SW 1271 (cell line): ENCODE data around the gene BABAM2.
"Not testable (repeated sequence)": the region's sequence is repeated elsewhere in the genome, so short reads cannot be mapped to it uniquely, and the experiment has no call there.

Experiments
- DNase-seq, 2 experiments: peaks; one replicate each; lab custom pipeline; 2025; lab: John Stamatoyannopoulos, UW

The BABAM2 gene

GRCh38 chr2:27890146-27890923, at the start of gene BABAM2, which contains the start of gene RBKS:
TSS of gene BABAM2 (plus strand) at chr2:27890729. CDS start at chr2:27894557, 3,828 bp downstream.
TSS of gene RBKS (minus strand) at chr2:27890387. CDS start at chr2:27890345, 42 bp downstream.
- peak; percentile 65 to 95 for DNase-seq

- no peak for DNase-seq
Measured at GRCh38 chr2:27842894-27843293, 47.6 kb upstream of the BABAM2 start.

- DNase-seq = no peak
Measured at GRCh38 chr2:27843992-27844391, 46.5 kb upstream of the BABAM2 start.

GRCh38 chr2:27844821-27845255, 45.7 kb upstream of the BABAM2 start:
- no peak for DNase-seq

DNA sequence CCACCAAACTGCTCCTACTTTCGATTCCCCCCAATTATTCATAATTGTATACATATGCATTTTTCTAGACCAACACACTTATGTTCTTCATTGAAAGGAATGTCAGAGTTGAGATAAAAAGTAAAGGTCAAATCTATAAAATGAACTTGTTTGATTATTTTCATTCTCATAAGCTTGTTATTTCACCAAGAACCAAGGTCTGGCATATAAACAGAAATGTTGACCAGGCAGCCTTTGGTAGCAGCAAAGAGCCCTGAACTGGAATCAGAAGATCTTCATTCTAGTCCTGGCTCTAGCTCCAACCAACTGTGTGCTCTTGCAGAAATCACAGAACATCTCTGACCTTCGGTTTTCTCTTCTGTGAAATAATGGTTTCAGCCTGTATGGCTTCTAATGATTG, 43.2 kb upstream of the BABAM2 start:
- DNase-seq = no peak

- DNase-seq = no peak
Measured at GRCh38 chr2:27849558-27850205, 40.8 kb upstream of the BABAM2 start.

GRCh38 chr2:27852691-27853090, 37.8 kb upstream of the BABAM2 start:
- DNase-seq = no peak

GRCh38 chr2:27854229-27854862, 36.2 kb upstream of the BABAM2 start:
- DNase-seq = no peak

- no peak for DNase-seq
Measured at GRCh38 chr2:27855476-27855875, 35.1 kb upstream of the BABAM2 start.

DNA sequence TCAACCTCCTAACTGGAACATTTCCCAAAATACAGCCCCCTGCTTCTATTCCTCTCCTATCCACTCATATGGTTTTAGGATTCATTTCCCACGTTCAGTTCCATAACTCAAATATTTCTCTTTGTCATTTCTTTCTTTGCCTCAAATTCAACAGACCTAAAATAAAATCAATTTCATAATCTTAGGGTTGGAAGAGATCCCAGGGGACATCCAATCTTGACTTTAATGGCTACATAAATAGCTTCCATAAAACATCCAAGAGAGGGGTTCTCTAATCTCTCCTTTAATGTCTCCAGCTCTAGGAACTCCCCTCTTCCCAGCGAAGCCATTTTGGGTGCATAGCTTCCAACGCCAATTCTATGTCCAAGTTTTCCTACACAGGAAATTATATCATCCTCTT, 34.1 kb upstream of the BABAM2 start:
- DNase-seq = no peak

DNA sequence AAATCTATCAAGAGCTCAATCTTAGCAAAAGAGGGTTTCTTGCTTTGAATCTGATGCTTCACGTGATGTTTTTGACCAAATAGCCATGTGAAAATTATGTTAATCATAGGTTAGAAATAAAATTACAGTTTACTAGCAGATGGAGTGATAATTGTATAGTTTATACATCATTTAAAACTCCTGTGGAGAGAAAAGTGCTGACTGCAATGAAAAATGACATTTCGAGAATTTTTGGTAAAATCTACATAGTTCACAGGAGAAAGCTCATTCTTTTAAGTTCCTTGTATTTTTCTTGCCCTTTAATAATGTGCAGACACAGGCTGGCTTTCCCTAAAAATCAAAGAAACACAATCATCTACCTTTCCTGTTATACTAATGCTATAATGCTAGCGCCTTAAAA, 33.6 kb upstream of the BABAM2 start:
- DNase-seq = no peak

- no peak for DNase-seq
Measured at GRCh38 chr2:27857417-27858172, 32.9 kb upstream of the BABAM2 start.

- peak in 1 of 2 experiments; percentile 64 for DNase-seq
Measured at GRCh38 chr2:27860111-27860510, 30.4 kb upstream of the BABAM2 start.

GRCh38 chr2:27863146-27863545, 27.4 kb upstream of the BABAM2 start:
- DNase-seq = no peak

GRCh38 chr2:27863955-27864354, 26.6 kb upstream of the BABAM2 start:
- not testable (repeated sequence) for DNase-seq

GRCh38 chr2:27866237-27866636, 24.3 kb upstream of the BABAM2 start:
- DNase-seq = no peak

DNA sequence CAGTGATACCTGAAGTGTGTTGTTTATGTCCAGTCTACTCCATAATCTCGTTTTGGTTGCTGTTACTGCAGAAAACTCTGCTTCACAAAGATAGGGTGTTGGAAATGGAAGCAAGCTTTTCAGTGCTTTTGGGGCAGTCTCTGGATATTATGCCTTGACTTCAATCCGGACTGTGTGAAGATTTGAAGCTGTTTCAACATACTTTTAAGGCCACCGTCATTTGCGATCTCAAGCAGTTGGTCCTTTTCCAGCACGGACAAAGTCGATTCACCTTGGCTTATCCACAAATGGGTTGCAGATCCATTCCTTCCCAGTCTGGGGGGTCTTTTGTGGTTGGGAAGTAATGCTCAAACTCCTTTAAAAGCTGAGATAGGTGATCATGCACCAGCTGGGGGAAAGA, 20.8 kb upstream of the BABAM2 start:
- DNase-seq = no peak

DNA sequence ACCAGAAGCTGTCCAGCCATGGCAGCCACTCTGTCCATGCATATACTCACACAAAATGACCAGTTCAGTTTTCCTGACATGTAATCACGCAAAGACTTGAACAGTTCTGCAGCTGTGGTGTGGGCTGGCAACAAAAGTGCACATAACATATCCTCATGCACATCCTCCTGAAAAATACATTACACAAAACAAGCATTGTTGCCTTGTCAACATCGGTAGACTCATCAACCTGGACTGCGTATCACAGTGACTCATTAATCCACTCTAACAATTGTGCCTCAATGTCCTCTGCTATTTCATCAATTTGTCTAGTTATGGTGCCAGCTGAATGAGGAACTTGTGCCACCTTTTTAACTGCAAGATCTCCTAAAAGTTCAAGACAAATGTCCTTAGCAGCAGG, 19.8 kb upstream of the BABAM2 start:
- no peak for DNase-seq

- DNase-seq = no peak
Measured at GRCh38 chr2:27871802-27872201, 18.7 kb upstream of the BABAM2 start.

DNA sequence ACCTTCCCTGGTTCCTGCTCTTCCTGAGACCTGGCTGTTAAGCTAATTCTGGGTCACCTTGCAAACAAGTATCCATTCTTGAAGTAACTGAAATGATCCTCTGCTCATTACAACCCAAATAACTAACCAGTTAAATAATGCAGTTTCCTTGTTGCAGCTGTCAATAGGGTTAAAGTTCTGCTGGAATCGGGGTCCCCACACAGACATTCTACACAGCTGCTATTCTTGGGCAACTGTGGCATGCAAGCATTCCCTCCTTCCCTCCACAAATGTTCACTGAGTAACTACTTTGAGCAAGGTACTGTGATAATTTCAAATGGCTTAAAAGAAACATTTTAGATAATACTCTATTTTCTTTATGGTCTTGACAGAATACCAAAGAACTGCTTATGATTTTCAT, 17.4 kb upstream of the BABAM2 start:
- DNase-seq = no peak

GRCh38 chr2:27875089-27875881, 15.2 kb upstream of the BABAM2 start:
- DNase-seq = no peak
